Testis (tissue), 3 donors: ENCODE results near the gene PC. TPM values are rescaled to one million over a fixed set of nuclear protein-coding genes. Genes with fewer than 3 reads are reported as not detected.

ENCODE experiments used
- DNase-seq: peaks from one replicate; pipeline ENCODE4 v3.0.0-alpha.2; 2019
- H3K27ac ChIP-seq, 2 donors: fragments of 200-600 bp; sonication (generic); one replicate each; pipeline ENCODE4 v1.5.1; 2019
- H3K27me3 ChIP-seq: fragments of 200-600 bp; sonication (generic); one replicate; pipeline ENCODE4 v1.5.1; 2019
- H3K36me3 ChIP-seq: fragments of 200-600 bp; sonication (generic); one replicate; pipeline ENCODE4 v1.5.1; 2017; ENCODE audit warnings: low read depth; ENCODE audit errors: missing control alignments
- H3K4me1 ChIP-seq: fragments of 200-600 bp; sonication (generic); one replicate; pipeline ENCODE4 v1.5.1; 2019
- H3K4me3 ChIP-seq, 2 donors: fragments of 200-600 bp; sonication (generic); one replicate each; pipeline ENCODE4 v1.5.1; 2017 to 2019
- H3K9me3 ChIP-seq: fragments of 200-600 bp; sonication (generic); one replicate; pipeline ENCODE4 v1.5.1; 2017
- POLR2A ChIP-seq: fragments of 450-650 bp; IDR thresholded peaks from one replicate; pipeline ENCODE4 v1.6.1; 2017; ENCODE audit warnings: antibody characterized with exemption, mild to moderate bottlenecking, moderate library complexity
- WGBS, 2 donors: methylation state at CpG; one replicate each; pipeline ENCODE4 v1.1.5; 2018; 5-methylcytosine and 5-hydroxymethylcytosine counted together
- intact Hi-C: fragments of 100-400 bp; cut with DNase I; formaldehyde crosslinking; loops from one replicate; pipeline ENCODE4 v1.15.1; 2023; ENCODE audit warnings: low total_unique reads
- polyA plus RNA-seq: library from polyadenylated mRNA; stranded (reverse); fragments of 350-450 nt; fragmentation: Illumina TruSeq; extraction: RNeasy Lipid Tissue Mini Kit (QIAGEN cat#74804); gene quantifications from one replicate; pipeline ENCODE4 v1.2.3, GENCODE V29; 2014; ENCODE audit warnings: low read depth, low replicate concordance; ENCODE audit not compliant: insufficient read depth
- total RNA-seq, 2 donors: library from RNA; depleted of rRNA; stranded (reverse); fragments of >200 nt; gene quantifications; one replicate each; pipeline ENCODE4 v1.2.3, GENCODE V29; 2016
- TF ChIP-seq, protein P1 (sequence below), 3 experiments: fragments of 450-650 bp in 2 of 3; fragments of 200-600 bp in 1 of 3; sonication (generic) in 1 of 3; IDR thresholded peaks; one replicate each; pipeline ENCODE4 v1.5.1; 2016 to 2019; ENCODE audit warnings: antibody characterized with exemption in 3 of 3, mild to moderate bottlenecking in 2 of 3, moderate library complexity in 1 of 3

Gene PC
- total and polyA plus RNA-seq, 3 donors from 2014 or later: 40.9 to 53.1 (median 46.0) TPM

DNA sequence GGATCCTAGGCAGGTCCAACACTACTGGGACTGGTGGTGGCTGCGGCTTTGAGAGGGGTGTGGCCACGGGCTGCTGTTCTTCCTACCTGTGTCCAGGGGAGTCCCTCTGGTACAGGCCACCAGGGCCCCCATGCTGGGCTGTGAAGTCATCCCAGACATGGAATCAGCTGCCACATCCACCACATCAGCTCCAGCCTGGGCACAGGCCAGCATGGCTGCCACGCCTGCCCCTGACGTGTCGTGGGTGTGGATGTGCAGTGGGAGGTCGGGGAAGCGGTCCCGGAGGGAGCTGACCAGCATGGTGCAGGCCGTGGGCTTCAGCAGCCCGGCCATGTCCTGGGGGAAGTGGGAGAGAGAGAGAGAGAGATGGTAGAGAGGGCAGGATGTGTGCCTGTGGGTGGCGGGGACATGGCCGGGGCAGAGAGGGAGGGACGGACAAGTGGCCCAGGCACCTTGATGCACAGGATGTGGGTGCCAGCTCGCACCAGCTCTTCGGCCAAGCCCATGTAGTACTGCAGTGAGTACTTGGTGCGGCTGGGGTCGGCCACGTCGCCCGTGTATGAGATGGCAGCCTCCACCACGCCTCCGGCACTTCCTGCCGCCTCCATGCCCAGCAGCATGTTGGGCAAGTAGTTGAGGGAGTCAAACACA, 107.5 kb downstream of the PC start:
- H3K4me1 ChIP-seq: peaks cover 5% of the 10 kb centered on the region
- TF ChIP-seq, protein P1, sequence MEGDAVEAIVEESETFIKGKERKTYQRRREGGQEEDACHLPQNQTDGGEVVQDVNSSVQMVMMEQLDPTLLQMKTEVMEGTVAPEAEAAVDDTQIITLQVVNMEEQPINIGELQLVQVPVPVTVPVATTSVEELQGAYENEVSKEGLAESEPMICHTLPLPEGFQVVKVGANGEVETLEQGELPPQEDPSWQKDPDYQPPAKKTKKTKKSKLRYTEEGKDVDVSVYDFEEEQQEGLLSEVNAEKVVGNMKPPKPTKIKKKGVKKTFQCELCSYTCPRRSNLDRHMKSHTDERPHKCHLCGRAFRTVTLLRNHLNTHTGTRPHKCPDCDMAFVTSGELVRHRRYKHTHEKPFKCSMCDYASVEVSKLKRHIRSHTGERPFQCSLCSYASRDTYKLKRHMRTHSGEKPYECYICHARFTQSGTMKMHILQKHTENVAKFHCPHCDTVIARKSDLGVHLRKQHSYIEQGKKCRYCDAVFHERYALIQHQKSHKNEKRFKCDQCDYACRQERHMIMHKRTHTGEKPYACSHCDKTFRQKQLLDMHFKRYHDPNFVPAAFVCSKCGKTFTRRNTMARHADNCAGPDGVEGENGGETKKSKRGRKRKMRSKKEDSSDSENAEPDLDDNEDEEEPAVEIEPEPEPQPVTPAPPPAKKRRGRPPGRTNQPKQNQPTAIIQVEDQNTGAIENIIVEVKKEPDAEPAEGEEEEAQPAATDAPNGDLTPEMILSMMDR (IDR thresholded peaks at IDR 0.05): no peak
- TF ChIP-seq POLR2A: no peak
- H3K27me3 ChIP-seq: no peaks in the 10 kb centered on the region
- H3K9me3 ChIP-seq: no peaks in the 10 kb centered on the region
- intact Hi-C loops: no loop called here
- H3K27ac ChIP-seq: no peak overlapping the region
- no peak overlapping the region for H3K4me3 ChIP-seq
- H3K36me3 ChIP-seq: no peaks in the 10 kb centered on the region
- 93% methylated on average over 15 to 23 of the region's 23 CpGs for WGBS, 2 donors
- DNase-seq: no peak

DNA sequence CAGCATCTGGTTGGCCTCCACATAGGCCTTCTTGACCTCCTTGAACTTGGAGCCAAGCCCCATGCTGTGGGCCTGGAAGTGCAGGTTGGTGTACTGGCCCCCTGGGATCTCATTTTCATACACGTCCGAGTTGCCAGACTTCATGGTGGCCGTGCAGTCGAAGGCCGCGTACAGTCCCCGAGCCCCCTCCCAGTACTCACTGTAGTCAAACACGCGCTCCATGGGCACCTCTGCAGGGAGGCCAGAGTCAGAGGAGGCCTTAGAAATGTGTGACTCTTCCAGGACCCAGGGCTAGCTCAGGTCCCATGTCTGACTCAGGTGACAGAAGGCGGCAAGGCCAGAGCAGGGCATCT, 108.0 kb downstream of the PC start:
- Histone ChIP-seq H3K27ac (no peak overlapping the region), H3K27me3 (no peaks in the 10 kb centered on the region), H3K4me1 (no peaks in the 10 kb centered on the region), H3K36me3 (no peaks in the 10 kb centered on the region), H3K4me3 (no peak overlapping the region), H3K9me3 (no peaks in the 10 kb centered on the region)
- intact Hi-C loops: no loop called here
- no peak for DNase-seq
- TF ChIP-seq POLR2A: no peak
- TF ChIP-seq, protein P1 (IDR thresholded peaks at IDR 0.05): no peak
- WGBS, 2 donors: 96 to 100% methylated on average over 1 to 10 of the region's 10 CpGs

- peaks cover 2% of the 10 kb centered on the region for H3K4me1 ChIP-seq
- H3K4me3 ChIP-seq: no peak overlapping the region
- intact Hi-C loops: no loop called here
- no peaks in the 10 kb centered on the region for H3K36me3 ChIP-seq
- DNase-seq: no peak
- H3K27me3 ChIP-seq: no peaks in the 10 kb centered on the region
- WGBS, 2 donors: 92 to 97% methylated on average over 2 to 22 of the region's 22 CpGs
- H3K27ac ChIP-seq: no peak overlapping the region
- TF ChIP-seq, protein P1 (IDR thresholded peaks at IDR 0.05): no peak
- no peak for TF ChIP-seq POLR2A
- H3K9me3 ChIP-seq: no peaks in the 10 kb centered on the region
Observed at GRCh38 chr11:66849501-66850234, 108.5 kb downstream of the PC start.

- WGBS, 2 donors: 64 to 92% methylated on average over 3 to 28 of the region's 28 CpGs
Observed at GRCh38 chr11:66848671-66849500, 109.3 kb downstream of the PC start.

More at GRCh38 chr11:66848671-66849500, 109.3 kb downstream of the PC start:
- no peaks in the 10 kb centered on the region for H3K9me3 ChIP-seq
- peaks cover 9% of the 10 kb centered on the region for H3K4me1 ChIP-seq
- intact Hi-C loops: no loop called here
- TF ChIP-seq, protein P1 (IDR thresholded peaks at IDR 0.05): no peak
- no peak for TF ChIP-seq POLR2A
- H3K27me3 ChIP-seq: no peaks in the 10 kb centered on the region
- no peak overlapping the region for H3K27ac ChIP-seq
- H3K4me3 ChIP-seq: no peak overlapping the region
- no peaks in the 10 kb centered on the region for H3K36me3 ChIP-seq
- DNase-seq: no peak
